Measurements from ENCODE around the gene CCR6.
"Not testable (repeated sequence)": the region's sequence is repeated elsewhere in the genome, so short reads cannot be mapped to it uniquely, and the experiment has no call there.

Gene CCR6

GRCh38 chr6:167180086-167180485, 57.2 kb downstream of the CCR6 start:
- H3K4me1 ChIP-seq (ENCODE audit: control insufficient read depth in 1 of 2, insufficient read depth in 2 of 2, low read length in 2 of 2); H3K27me3 ChIP-seq (ENCODE audit: control insufficient read depth in 1 of 2, insufficient read depth in 2 of 2, low read length in 2 of 2); H3K27ac ChIP-seq (ENCODE audit: low read depth, low read length); H3K4me3 ChIP-seq (ENCODE audit: low read depth in 1 of 2, low read length in 2 of 2); H3K36me3 ChIP-seq (ENCODE audit: control insufficient read depth in 1 of 2, insufficient read depth in 2 of 2, low read length in 2 of 2); H3K9me3 ChIP-seq (ENCODE audit: control insufficient read depth in 1 of 2, low read length in 2 of 2); H3K9ac ChIP-seq (ENCODE audit: low read depth in 1 of 2, low read length in 2 of 2): not testable (repeated sequence)

DNA sequence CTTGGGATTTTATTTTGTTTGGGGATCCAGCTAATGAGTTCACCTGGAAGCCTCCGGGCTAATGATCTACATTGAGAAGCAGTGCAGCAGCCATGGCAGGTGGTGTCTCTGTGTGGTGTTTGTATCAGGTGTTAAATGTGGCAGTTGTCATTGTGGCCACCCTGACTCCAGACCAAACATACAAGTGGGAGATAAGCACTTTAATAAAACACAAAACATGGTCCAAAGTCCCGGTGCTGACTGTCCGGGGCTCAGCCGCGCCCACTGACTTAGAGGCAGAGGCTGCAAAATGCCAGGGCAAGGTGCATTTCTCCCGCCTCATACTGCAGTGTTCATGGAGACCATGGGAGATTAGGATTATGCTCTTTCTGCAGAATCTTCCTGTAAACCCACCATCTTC, 58.5 kb downstream of the CCR6 start:
- H3K4me3 ChIP-seq (ENCODE audit: low read depth in 1 of 2, low read length in 2 of 2); H3K27ac ChIP-seq (ENCODE audit: low read depth, low read length); H3K9ac ChIP-seq (ENCODE audit: low read depth in 1 of 2, low read length in 2 of 2): not testable (repeated sequence)

DNA sequence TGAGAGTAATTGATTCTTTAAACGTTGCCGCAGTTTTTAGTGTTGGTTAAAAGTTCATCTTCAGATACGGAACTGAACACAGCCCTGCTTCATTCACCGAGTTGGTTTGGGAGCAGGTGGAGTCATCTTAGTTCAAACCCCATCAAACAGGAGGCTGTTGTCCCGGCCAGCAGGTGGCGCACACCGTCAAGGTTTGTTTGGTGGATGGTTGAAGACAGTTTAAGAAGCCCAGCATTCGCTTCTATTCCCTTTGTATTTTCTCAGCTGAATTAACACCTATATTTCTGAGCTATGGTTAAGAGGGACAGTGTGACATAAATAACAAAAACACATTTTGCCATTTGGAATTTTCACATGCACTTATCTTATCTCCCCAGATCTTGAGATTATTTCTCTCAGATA, 60.0 kb downstream of the CCR6 start:
- H3K27ac ChIP-seq (ENCODE audit: low read depth, low read length); H3K9ac ChIP-seq (ENCODE audit: low read depth in 1 of 2, low read length in 2 of 2); H3K27me3 ChIP-seq (ENCODE audit: control insufficient read depth in 1 of 2, insufficient read depth in 2 of 2, low read length in 2 of 2); H3K36me3 ChIP-seq (ENCODE audit: control insufficient read depth in 1 of 2, insufficient read depth in 2 of 2, low read length in 2 of 2); H3K4me1 ChIP-seq (ENCODE audit: control insufficient read depth in 1 of 2, insufficient read depth in 2 of 2, low read length in 2 of 2); H3K4me3 ChIP-seq (ENCODE audit: low read depth in 1 of 2, low read length in 2 of 2); H3K9me3 ChIP-seq (ENCODE audit: control insufficient read depth in 1 of 2, low read length in 2 of 2): not testable (repeated sequence)

More for the DNA sequence above, 58.5 kb downstream of the CCR6 start:
- not testable (repeated sequence) for H3K9me3 ChIP-seq (ENCODE audit: control insufficient read depth in 1 of 2, low read length in 2 of 2); H3K27me3 ChIP-seq (ENCODE audit: control insufficient read depth in 1 of 2, insufficient read depth in 2 of 2, low read length in 2 of 2); H3K4me1 ChIP-seq (ENCODE audit: control insufficient read depth in 1 of 2, insufficient read depth in 2 of 2, low read length in 2 of 2); H3K36me3 ChIP-seq (ENCODE audit: control insufficient read depth in 1 of 2, insufficient read depth in 2 of 2, low read length in 2 of 2)

DNA sequence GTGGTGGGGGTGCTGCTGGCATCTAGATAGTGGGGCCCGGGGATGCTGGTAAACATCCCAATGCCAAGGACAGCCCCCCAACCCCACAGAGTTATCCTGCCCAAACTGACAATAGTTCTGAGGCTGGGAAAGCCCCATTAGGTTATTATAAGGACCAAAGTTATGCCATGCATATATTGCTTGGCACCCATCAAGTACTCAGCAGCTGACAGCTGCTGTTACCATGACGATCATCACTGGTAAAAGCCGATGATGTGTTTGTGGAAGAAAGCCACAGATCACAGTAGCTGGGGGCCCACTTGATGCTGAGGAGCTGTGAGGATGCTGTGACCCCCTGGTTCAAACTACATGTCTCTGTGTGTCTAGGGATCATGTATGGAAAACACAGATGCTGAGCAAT, 62.2 kb downstream of the CCR6 start:
- not testable (repeated sequence) for H3K4me3 ChIP-seq (ENCODE audit: low read depth in 1 of 2, low read length in 2 of 2); H3K27me3 ChIP-seq (ENCODE audit: control insufficient read depth in 1 of 2, insufficient read depth in 2 of 2, low read length in 2 of 2); H3K36me3 ChIP-seq (ENCODE audit: control insufficient read depth in 1 of 2, insufficient read depth in 2 of 2, low read length in 2 of 2); H3K9ac ChIP-seq (ENCODE audit: low read depth in 1 of 2, low read length in 2 of 2); H3K27ac ChIP-seq (ENCODE audit: low read depth, low read length); H3K4me1 ChIP-seq (ENCODE audit: control insufficient read depth in 1 of 2, insufficient read depth in 2 of 2, low read length in 2 of 2); H3K9me3 ChIP-seq (ENCODE audit: control insufficient read depth in 1 of 2, low read length in 2 of 2)

GRCh38 chr6:167187275-167187674, 64.4 kb downstream of the CCR6 start:
- not testable (repeated sequence) for H3K27ac ChIP-seq (ENCODE audit: low read depth, low read length); H3K9ac ChIP-seq (ENCODE audit: low read depth in 1 of 2, low read length in 2 of 2); H3K4me3 ChIP-seq (ENCODE audit: low read depth in 1 of 2, low read length in 2 of 2); H3K4me1 ChIP-seq (ENCODE audit: control insufficient read depth in 1 of 2, insufficient read depth in 2 of 2, low read length in 2 of 2); H3K9me3 ChIP-seq (ENCODE audit: control insufficient read depth in 1 of 2, low read length in 2 of 2); H3K36me3 ChIP-seq (ENCODE audit: control insufficient read depth in 1 of 2, insufficient read depth in 2 of 2, low read length in 2 of 2); H3K27me3 ChIP-seq (ENCODE audit: control insufficient read depth in 1 of 2, insufficient read depth in 2 of 2, low read length in 2 of 2)
